ENCODE data around the gene KIRREL3. TPM values are rescaled to one million over a fixed set of nuclear protein-coding genes. Genes with fewer than 3 reads are reported as not detected.

KIRREL3 gene
- total RNA-seq, 2 experiments from 2014 or later = not detected

DNA sequence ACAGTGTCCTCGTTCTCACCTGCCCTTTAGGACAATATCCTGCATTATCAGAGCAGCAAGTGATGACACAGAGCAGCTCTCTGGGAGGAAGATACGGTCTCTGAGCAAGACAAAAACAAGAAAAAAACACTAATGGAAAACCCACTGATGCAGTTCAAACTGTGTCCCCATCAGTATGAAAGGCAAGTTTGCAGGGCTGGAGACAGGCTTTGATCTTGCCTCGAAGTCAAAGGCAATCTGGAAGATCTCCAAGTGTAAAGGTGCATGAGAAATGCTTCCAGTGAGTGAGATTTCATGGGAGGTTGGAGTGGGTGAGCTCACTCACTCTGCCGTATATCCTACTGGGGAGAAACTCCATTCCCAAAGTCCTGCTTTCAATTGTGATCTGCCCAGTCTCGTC, 157.5 kb downstream of the KIRREL3 start:
- Mint-ChIP-seq H3K27me3 (ENCODE audit: low read depth) (no peaks in the 10 kb centered on the region), H3K4me3 (no peak overlapping the region), H3K36me3 (ENCODE audit: low read depth) (no peaks in the 10 kb centered on the region), H3K27ac (no peak overlapping the region), H3K9me3 (ENCODE audit: insufficient read depth) (no peaks in the 10 kb centered on the region), H3K4me1 (ENCODE audit: low read depth) (no peaks in the 10 kb centered on the region)
- CTCF ChIA-PET = no interaction called here
- DNase-seq (no peak), ATAC-seq (no peak)
- POLR2A ChIA-PET = no interaction called here

DNA sequence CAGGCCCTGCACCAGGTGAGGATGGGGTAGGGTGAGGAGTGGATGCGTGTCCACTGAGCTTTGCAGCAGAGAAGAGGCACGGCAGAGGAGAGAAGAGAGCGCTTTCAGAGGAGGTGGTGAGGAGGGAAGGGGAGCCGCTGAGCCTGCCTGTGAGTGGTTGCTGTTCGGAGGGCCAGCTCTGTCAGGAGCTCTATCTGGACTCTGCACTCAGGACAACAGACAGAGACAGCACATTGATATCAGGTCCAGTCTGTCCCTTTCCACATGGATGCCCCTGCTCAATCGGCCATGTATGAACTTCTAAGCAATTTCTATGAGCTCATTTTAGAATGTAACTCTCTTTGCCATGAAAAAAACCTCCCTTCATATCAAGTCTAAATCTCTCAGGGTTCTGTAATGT, 158.6 kb downstream of the KIRREL3 start:
- Mint-ChIP-seq H3K36me3 (ENCODE audit: low read depth) (no peaks in the 10 kb centered on the region), H3K27me3 (ENCODE audit: low read depth) (no peaks in the 10 kb centered on the region), H3K9me3 (ENCODE audit: insufficient read depth) (no peaks in the 10 kb centered on the region), H3K4me1 (ENCODE audit: low read depth) (no peaks in the 10 kb centered on the region), H3K4me3 (no peak overlapping the region), H3K27ac (no peak overlapping the region)
- no peak for DNase-seq
- ChIA-PET POLR2A (no interaction called here), CTCF (no interaction called here)
- no peak for ATAC-seq

DNA sequence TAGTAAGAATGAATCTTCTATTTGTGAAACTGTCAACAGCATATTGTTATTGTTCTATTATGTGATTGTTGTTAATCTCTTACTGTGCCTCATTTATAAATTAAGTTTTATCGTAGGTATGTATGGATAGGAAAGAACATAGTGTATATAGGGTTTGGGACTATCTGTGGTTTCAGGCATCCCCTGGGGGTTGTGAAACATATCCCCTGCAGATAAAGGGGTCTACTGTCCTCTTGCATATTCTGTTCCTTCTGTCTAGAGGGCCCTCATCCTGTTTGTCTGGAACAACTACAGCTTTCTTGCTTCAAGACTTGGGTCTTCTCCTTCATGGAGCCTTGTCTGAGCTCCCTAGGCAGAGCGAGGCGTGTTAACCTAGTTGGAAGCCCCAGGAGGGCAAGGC, 159.6 kb downstream of the KIRREL3 start:
- H3K9me3 Mint-ChIP-seq (ENCODE audit: insufficient read depth) = no peaks in the 10 kb centered on the region
- no peak for ATAC-seq
- no peaks in the 10 kb centered on the region for H3K36me3 Mint-ChIP-seq (ENCODE audit: low read depth)

DNA sequence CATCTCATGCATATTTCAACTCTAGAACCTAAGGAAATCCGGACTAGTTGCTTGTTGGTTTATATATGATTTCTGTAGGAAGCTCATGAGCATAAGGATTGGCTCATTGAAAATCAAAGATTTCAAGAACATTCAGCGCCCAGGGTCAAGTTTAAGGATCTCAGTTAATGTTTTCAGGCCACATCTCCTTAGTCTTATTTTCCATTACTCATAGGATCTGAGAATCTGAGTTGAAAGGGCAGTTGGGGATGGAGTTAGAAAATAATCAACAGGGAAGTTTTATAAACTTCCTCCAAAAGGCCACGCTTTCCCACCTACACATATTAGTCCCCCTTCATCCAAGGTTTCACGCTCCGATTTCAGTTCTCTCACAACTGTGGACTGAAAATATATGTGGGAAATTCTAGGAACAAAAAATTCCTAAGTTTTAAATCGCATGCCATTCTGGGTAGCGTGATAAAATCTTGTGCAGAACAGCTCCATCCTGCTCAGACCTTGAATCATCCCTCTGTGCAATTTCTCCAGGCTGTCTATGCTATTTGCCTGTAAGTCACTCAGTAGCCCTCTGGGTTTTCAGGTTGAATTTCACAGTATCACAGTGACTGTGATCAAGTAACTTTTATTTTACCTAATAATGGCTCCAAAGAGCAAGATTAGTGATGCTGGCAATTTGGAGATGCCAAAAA, 160.2 kb downstream of the KIRREL3 start:
- no peaks in the 10 kb centered on the region for H3K27me3 Mint-ChIP-seq (ENCODE audit: low read depth)
- H3K4me1 Mint-ChIP-seq (ENCODE audit: low read depth) = no peaks in the 10 kb centered on the region
- ATAC-seq (no peak), DNase-seq (no peak)
- no peaks in the 10 kb centered on the region for H3K9me3 Mint-ChIP-seq (ENCODE audit: insufficient read depth)
- no peaks in the 10 kb centered on the region for H3K36me3 Mint-ChIP-seq (ENCODE audit: low read depth)
- no peak overlapping the region for H3K27ac Mint-ChIP-seq
- CTCF ChIA-PET = no interaction called here
- POLR2A ChIA-PET = interaction anchor here (0.8 kb wide), 1 partner anchor 10 kb away, joined by 4 read pairs; no protein-coding TSS in a partner anchor
- no peak overlapping the region for H3K4me3 Mint-ChIP-seq

More for the DNA sequence above, 159.6 kb downstream of the KIRREL3 start:
- H3K4me1 Mint-ChIP-seq (ENCODE audit: low read depth) = no peaks in the 10 kb centered on the region
- no peak overlapping the region for H3K27ac Mint-ChIP-seq
- ChIA-PET CTCF (no interaction called here), POLR2A (interaction anchor here (0.8 kb wide), 1 partner anchor 11 kb away, joined by 4 read pairs; no protein-coding TSS in a partner anchor)
- no peak overlapping the region for H3K4me3 Mint-ChIP-seq
- H3K27me3 Mint-ChIP-seq (ENCODE audit: low read depth) = no peaks in the 10 kb centered on the region
- no peak for DNase-seq

DNA sequence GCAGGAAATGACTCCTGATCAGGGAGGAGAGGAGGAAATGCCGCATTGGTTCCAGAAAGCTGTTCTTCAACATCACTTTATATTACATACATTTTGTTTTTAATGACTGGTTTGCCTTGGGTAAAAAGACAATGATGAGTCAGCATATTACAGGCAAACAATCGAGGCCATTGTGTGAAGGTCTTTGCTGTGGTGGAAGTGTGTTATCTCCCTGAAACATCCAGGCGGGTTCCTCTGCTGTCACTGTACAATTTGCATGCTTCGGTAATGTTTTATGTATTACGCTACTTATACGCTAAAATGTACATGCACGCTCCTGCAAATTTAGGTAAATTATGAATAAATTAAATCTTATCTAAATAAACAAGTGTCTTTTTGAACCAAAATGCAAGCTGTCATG, 161.1 kb downstream of the KIRREL3 start:
- Mint-ChIP-seq H3K4me3 (no peak overlapping the region), H3K27ac (no peak overlapping the region), H3K36me3 (ENCODE audit: low read depth) (no peaks in the 10 kb centered on the region), H3K27me3 (ENCODE audit: low read depth) (no peaks in the 10 kb centered on the region), H3K4me1 (ENCODE audit: low read depth) (no peaks in the 10 kb centered on the region), H3K9me3 (ENCODE audit: insufficient read depth) (no peaks in the 10 kb centered on the region)
- ChIA-PET CTCF (no interaction called here), POLR2A (no interaction called here)
- DNase-seq = no peak
- ATAC-seq = no peak

GRCh38 chr11:126838779-126839178, 161.8 kb downstream of the KIRREL3 start:
- H3K36me3 Mint-ChIP-seq (ENCODE audit: low read depth) = no peaks in the 10 kb centered on the region
- H3K9me3 Mint-ChIP-seq (ENCODE audit: insufficient read depth) = no peaks in the 10 kb centered on the region
- no peak overlapping the region for H3K4me3 Mint-ChIP-seq
- CTCF ChIA-PET = no interaction called here
- POLR2A ChIA-PET = no interaction called here
- H3K27me3 Mint-ChIP-seq (ENCODE audit: low read depth) = no peaks in the 10 kb centered on the region
- ATAC-seq (no peak), DNase-seq (no peak)
- H3K4me1 Mint-ChIP-seq (ENCODE audit: low read depth) = no peaks in the 10 kb centered on the region
- no peak overlapping the region for H3K27ac Mint-ChIP-seq

DNA sequence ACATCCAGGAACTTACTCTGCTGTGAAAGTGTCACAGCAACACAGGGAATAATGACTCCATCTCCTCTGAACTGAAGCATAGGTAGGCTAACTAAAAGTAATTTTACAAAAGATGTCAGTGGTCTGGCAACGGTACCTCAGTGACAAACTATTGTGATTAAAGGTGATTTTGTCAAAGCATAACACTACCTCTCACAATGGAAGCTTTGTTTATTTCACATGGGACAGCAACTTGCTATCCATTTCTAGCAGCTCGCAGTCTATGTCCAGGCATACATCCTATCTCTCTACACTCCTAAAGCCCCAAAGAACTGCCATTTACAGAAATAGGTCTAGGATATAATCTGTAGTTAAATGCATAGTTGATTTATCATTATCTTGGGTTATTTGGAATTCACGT, 163.0 kb downstream of the KIRREL3 start:
- ChIA-PET POLR2A (no interaction called here), CTCF (interaction anchor here (0.5 kb wide), 1 partner anchor 77 kb away, joined by 3 read pairs; no protein-coding TSS in a partner anchor)
- Mint-ChIP-seq H3K4me1 (ENCODE audit: low read depth) (no peaks in the 10 kb centered on the region), H3K4me3 (no peak overlapping the region), H3K36me3 (ENCODE audit: low read depth) (no peaks in the 10 kb centered on the region), H3K27me3 (ENCODE audit: low read depth) (no peaks in the 10 kb centered on the region), H3K27ac (no peak overlapping the region), H3K9me3 (ENCODE audit: insufficient read depth) (no peaks in the 10 kb centered on the region)
- ATAC-seq = no peak
- DNase-seq = no peak

- DNase-seq (no peak), ATAC-seq (no peak)
- ChIA-PET CTCF (no interaction called here), POLR2A (no interaction called here)
- no peaks in the 10 kb centered on the region for H3K36me3 Mint-ChIP-seq (ENCODE audit: low read depth)
- no peak overlapping the region for H3K4me3 Mint-ChIP-seq
- no peaks in the 10 kb centered on the region for H3K27me3 Mint-ChIP-seq (ENCODE audit: low read depth)
- H3K27ac Mint-ChIP-seq = no peak overlapping the region
- H3K9me3 Mint-ChIP-seq (ENCODE audit: insufficient read depth) = no peaks in the 10 kb centered on the region
- no peaks in the 10 kb centered on the region for H3K4me1 Mint-ChIP-seq (ENCODE audit: low read depth)
Observed at GRCh38 chr11:126834573-126834972, 166.0 kb downstream of the KIRREL3 start.

- no peak for ATAC-seq
- Mint-ChIP-seq H3K4me1 (ENCODE audit: low read depth) (no peaks in the 10 kb centered on the region), H3K4me3 (no peak overlapping the region), H3K27me3 (ENCODE audit: low read depth) (no peaks in the 10 kb centered on the region), H3K36me3 (ENCODE audit: low read depth) (no peaks in the 10 kb centered on the region), H3K9me3 (ENCODE audit: insufficient read depth) (no peaks in the 10 kb centered on the region), H3K27ac (no peak overlapping the region)
- POLR2A ChIA-PET = no interaction called here
- CTCF ChIA-PET = no interaction called here
- DNase-seq = no peak
Observed at GRCh38 chr11:126834149-126834548, 166.4 kb downstream of the KIRREL3 start.

GRCh38 chr11:126833065-126833464, 167.5 kb downstream of the KIRREL3 start:
- H3K9me3 Mint-ChIP-seq (ENCODE audit: insufficient read depth) = no peaks in the 10 kb centered on the region
- POLR2A ChIA-PET = no interaction called here
- H3K27ac Mint-ChIP-seq = no peak overlapping the region
- CTCF ChIA-PET = no interaction called here
- H3K4me1 Mint-ChIP-seq (ENCODE audit: low read depth) = no peaks in the 10 kb centered on the region
- DNase-seq (no peak), ATAC-seq (no peak)
- no peaks in the 10 kb centered on the region for H3K36me3 Mint-ChIP-seq (ENCODE audit: low read depth)
- no peak overlapping the region for H3K4me3 Mint-ChIP-seq
- H3K27me3 Mint-ChIP-seq (ENCODE audit: low read depth) = no peaks in the 10 kb centered on the region

DNA sequence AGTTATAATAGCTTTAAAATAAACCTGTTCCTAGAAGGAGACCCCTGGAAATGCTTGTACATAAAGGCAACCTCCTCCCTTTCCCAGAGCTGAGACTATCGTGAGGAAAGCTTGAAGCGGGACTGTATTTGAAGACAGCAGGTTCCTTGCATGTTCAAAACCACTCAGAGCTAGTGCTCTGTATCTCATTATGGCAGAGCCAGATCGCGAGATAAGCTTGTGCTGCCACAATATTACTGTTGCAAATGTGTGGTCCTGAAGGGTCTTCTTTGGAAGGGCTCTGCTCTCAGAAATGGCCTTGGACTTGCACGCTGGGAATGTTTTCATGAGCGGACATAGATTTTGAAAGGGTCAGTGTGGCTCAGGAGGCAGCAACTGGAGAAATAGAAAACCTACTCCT, 168.2 kb downstream of the KIRREL3 start:
- H3K27me3 Mint-ChIP-seq (ENCODE audit: low read depth) = no peaks in the 10 kb centered on the region
- DNase-seq (no peak), ATAC-seq (no peak)
- ChIA-PET POLR2A (no interaction called here), CTCF (no interaction called here)
- no peaks in the 10 kb centered on the region for H3K36me3 Mint-ChIP-seq (ENCODE audit: low read depth)
- no peak overlapping the region for H3K4me3 Mint-ChIP-seq
- no peak overlapping the region for H3K27ac Mint-ChIP-seq
- H3K4me1 Mint-ChIP-seq (ENCODE audit: low read depth) = no peaks in the 10 kb centered on the region
- no peaks in the 10 kb centered on the region for H3K9me3 Mint-ChIP-seq (ENCODE audit: insufficient read depth)

DNA sequence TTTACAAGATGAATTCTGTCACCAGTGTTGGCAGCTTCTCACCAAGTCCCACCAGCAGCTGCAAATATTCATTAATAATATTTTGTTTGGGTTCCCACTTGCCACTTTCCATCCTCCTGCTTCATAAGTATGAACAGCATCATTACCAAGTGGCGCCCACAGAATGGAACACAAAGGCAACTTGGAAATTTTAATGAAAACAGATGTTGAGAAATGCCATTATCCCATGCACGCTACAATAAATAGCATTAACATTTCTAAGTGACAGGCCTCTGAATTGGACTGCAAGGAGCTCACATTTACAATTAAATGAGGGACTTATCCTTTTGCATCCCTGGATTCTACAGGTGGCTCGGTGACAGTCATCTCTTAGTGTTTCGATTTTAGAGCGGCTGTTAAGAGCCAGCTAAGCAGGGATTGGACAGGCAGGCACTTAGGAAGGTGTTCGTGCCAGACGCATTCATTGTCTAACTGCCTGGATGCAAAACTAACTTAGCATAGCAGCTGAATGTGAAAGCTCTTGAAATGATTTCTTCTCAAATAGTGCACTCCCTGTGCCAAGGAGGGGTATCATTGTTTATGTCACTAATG, 170.3 kb downstream of the KIRREL3 start:
- POLR2A ChIA-PET = interaction anchor here (1.2 kb wide), 1 partner anchor 10 kb away, joined by 4 read pairs; no protein-coding TSS in a partner anchor
- no peak for ATAC-seq

DNA sequence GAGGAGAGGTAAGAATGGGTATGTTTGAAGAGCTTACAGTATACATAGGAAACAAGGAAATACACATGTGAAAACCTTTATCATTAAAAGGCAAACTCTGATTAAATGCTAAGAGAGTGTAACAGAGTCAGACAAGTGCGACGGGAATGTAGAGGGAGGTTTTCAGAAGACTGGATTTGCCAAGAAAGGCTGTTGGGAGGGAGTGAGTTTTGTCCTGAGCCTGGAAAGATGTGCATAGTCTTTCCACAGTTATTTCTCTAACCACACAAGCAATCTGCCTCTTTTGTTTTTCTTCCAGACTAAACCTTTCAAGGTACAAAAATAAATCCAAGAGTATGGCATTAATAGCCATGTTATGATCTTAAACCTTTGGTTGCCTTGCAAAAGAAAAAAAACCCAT, 170.9 kb downstream of the KIRREL3 start:
- CTCF ChIA-PET = no interaction called here
- Mint-ChIP-seq H3K9me3 (ENCODE audit: insufficient read depth) (no peaks in the 10 kb centered on the region), H3K27me3 (ENCODE audit: low read depth) (peaks cover 3% of the 10 kb centered on the region), H3K4me1 (ENCODE audit: low read depth) (no peaks in the 10 kb centered on the region), H3K36me3 (ENCODE audit: low read depth) (no peaks in the 10 kb centered on the region), H3K27ac (no peak overlapping the region), H3K4me3 (no peak overlapping the region)
- ATAC-seq = no peak
- no peak for DNase-seq
- POLR2A ChIA-PET = interaction anchor here (1.2 kb wide), 1 partner anchor 11 kb away, joined by 4 read pairs; no protein-coding TSS in a partner anchor

More for the DNA sequence above, 170.3 kb downstream of the KIRREL3 start:
- H3K9me3 Mint-ChIP-seq (ENCODE audit: insufficient read depth) = no peaks in the 10 kb centered on the region
- H3K4me1 Mint-ChIP-seq (ENCODE audit: low read depth) = no peaks in the 10 kb centered on the region
- peaks cover 3% of the 10 kb centered on the region for H3K27me3 Mint-ChIP-seq (ENCODE audit: low read depth)
- CTCF ChIA-PET = no interaction called here
- no peaks in the 10 kb centered on the region for H3K36me3 Mint-ChIP-seq (ENCODE audit: low read depth)
- DNase-seq = no peak
- no peak overlapping the region for H3K4me3 Mint-ChIP-seq
- no peak overlapping the region for H3K27ac Mint-ChIP-seq

Measured in activated CD8-positive, alpha-beta T cell treated with anti-CD3 and anti-CD28 coated beads, Interleukin-2, amount 10 ng/mL, durations not matched to agents 7 days and 5 days (primary cell).